ENCODE measurements around the gene LBHD2. TPM values are rescaled to one million over a fixed set of nuclear protein-coding genes. Genes with fewer than 3 reads are reported as not detected.
A peak's percentile ranks its signal among the peaks of the same experiment; 100 is the strongest.

LBHD2 gene
- total and polyA plus RNA-seq, 2 of the 13 experiments (the other 11 are each of a cell fraction or from before 2014, with no cell fraction given): 0.67 to 1.00 TPM

DNA sequence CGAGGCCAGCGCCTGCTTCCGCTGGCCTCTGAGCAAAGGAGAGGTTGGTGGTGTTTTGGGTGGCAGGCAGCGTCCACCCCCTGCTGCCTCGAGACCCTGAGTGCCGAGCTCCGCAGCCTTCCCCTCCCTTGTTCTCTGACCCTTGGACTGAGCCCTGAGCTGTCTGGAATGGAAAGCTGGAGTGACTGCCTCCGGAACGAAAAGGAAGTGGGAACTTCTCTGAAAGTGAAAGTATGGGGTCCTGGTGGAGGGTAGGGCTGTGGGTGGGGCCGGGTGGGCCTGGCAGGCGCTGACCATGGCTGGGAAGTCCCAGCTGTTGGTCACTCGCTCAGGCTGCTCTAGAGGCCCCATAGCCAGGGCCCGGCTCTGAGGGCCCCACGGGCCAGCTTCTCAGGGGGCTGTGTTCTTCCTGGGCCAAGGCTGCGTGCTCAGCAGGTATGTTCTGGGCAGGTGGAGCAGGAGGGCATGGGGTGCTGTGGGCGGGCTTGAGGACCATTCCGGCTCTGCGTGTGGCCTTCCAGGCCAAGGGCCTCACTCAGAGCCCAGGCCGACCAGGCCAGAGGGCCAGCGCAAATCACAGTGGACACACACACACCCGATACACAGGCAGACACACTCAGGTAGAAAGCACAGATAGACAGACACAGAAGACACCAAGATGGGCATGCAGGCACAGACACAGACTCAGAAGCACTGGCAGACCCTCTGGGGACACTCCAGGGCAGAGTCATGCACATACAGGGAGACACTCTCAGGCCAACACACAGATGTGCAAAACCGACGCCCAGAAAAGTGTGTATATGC lies 10.6 kb downstream of the LBHD2 start, which contains the start of gene EXOC3L4 (continued):
- TF ChIP-seq, protein P1, sequence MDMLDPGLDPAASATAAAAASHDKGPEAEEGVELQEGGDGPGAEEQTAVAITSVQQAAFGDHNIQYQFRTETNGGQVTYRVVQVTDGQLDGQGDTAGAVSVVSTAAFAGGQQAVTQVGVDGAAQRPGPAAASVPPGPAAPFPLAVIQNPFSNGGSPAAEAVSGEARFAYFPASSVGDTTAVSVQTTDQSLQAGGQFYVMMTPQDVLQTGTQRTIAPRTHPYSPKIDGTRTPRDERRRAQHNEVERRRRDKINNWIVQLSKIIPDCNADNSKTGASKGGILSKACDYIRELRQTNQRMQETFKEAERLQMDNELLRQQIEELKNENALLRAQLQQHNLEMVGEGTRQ (IDR thresholded peaks at IDR 0.05; ENCODE audit: low read depth, low read length): no peak
- TF ChIP-seq, protein P1 (CRISPR knock-in tag; IDR thresholded peaks at IDR 0.05; ENCODE audit: borderline replicate concordance): peak; percentile 26; the same call in 1 of the 2 replicates
- TF ChIP-seq ZNF713 (CRISPR knock-in tag; IDR thresholded peaks at IDR 0.05) (0 out of 2 replicates have a peak, but pooled peaks have one; percentile 58), ZNF225 (CRISPR knock-in tag; IDR thresholded peaks at IDR 0.05) (no peak; the same call in 1 of the 2 replicates), ZFYVE20 (CRISPR knock-in tag; IDR thresholded peaks at IDR 0.05; ENCODE audit: borderline replicate concordance, low read depth) (no peak), FOXA3 (CRISPR knock-in tag; IDR thresholded peaks at IDR 0.05) (no peak), ATF1 (CRISPR knock-in tag; IDR thresholded peaks at IDR 0.05) (no peak), ZNF207 (IDR thresholded peaks at IDR 0.05; ENCODE audit: borderline replicate concordance) (no peak), HNRNPL (IDR thresholded peaks at IDR 0.05; ENCODE audit: low read depth, low read length) (peak; percentile 61; the same call in 1 of the 2 replicates), ZNF468 (CRISPR knock-in tag; IDR thresholded peaks at IDR 0.05) (no peak), ZNF607 (CRISPR knock-in tag; IDR thresholded peaks at IDR 0.05; ENCODE audit: borderline replicate concordance) (no peak), GATAD1 (CRISPR knock-in tag; IDR thresholded peaks at IDR 0.05) (peak; percentile 31), TCF12 (IDR thresholded peaks at IDR 0.05) (no peak), TCF12 (CRISPR knock-in tag; IDR thresholded peaks at IDR 0.05) (no peak), KMT2B (CRISPR knock-in tag; IDR thresholded peaks at IDR 0.05) (peak; percentile 38; the same call in 1 of the 2 replicates), MTA1 (CRISPR knock-in tag; IDR thresholded peaks at IDR 0.05; ENCODE audit: borderline replicate concordance) (peak; percentile 38; the same call in 1 of the 2 replicates), ZSCAN22 (CRISPR knock-in tag; IDR thresholded peaks at IDR 0.05) (no peak), ZFP36L1 (CRISPR knock-in tag; IDR thresholded peaks at IDR 0.05) (0 out of 2 replicates have a peak, but pooled peaks have one; percentile 16), ZNF777 (CRISPR knock-in tag; IDR thresholded peaks at IDR 0.05) (no peak; the same call in none of the 2 replicates), POLR2A (IDR thresholded peaks at IDR 0.05; ENCODE audit: insufficient read depth in 1 of 2, low read depth in 2 of 2, low read length in 2 of 2) (peak in 1 of 2 experiments; percentile 38; a peak in 1 of 4 replicates), JUN (CRISPR knock-in tag; IDR thresholded peaks at IDR 0.05) (no peak), NBN (conservative IDR thresholded peaks at IDR 0.05) (no peak), FOXK2 (IDR thresholded peaks at IDR 0.05) (no peak)
- TF ChIP-seq, protein P2, sequence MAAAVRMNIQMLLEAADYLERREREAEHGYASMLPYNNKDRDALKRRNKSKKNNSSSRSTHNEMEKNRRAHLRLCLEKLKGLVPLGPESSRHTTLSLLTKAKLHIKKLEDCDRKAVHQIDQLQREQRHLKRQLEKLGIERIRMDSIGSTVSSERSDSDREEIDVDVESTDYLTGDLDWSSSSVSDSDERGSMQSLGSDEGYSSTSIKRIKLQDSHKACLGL (CRISPR knock-in tag; IDR thresholded peaks at IDR 0.05): peak; percentile 81
- TF ChIP-seq, protein P3, sequence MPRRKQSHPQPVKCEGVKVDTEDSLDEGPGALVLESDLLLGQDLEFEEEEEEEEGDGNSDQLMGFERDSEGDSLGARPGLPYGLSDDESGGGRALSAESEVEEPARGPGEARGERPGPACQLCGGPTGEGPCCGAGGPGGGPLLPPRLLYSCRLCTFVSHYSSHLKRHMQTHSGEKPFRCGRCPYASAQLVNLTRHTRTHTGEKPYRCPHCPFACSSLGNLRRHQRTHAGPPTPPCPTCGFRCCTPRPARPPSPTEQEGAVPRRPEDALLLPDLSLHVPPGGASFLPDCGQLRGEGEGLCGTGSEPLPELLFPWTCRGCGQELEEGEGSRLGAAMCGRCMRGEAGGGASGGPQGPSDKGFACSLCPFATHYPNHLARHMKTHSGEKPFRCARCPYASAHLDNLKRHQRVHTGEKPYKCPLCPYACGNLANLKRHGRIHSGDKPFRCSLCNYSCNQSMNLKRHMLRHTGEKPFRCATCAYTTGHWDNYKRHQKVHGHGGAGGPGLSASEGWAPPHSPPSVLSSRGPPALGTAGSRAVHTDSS (CRISPR knock-in tag; conservative IDR thresholded peaks at IDR 0.05): no peak
- TF ChIP-seq, protein P4, sequence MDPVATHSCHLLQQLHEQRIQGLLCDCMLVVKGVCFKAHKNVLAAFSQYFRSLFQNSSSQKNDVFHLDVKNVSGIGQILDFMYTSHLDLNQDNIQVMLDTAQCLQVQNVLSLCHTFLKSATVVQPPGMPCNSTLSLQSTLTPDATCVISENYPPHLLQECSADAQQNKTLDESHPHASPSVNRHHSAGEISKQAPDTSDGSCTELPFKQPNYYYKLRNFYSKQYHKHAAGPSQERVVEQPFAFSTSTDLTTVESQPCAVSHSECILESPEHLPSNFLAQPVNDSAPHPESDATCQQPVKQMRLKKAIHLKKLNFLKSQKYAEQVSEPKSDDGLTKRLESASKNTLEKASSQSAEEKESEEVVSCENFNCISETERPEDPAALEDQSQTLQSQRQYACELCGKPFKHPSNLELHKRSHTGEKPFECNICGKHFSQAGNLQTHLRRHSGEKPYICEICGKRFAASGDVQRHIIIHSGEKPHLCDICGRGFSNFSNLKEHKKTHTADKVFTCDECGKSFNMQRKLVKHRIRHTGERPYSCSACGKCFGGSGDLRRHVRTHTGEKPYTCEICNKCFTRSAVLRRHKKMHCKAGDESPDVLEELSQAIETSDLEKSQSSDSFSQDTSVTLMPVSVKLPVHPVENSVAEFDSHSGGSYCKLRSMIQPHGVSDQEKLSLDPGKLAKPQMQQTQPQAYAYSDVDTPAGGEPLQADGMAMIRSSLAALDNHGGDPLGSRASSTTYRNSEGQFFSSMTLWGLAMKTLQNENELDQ (CRISPR knock-in tag; IDR thresholded peaks at IDR 0.05; ENCODE audit: borderline replicate concordance): no peak
